ENCODE data around the gene PIBF1. TPM values are rescaled to one million over a fixed set of nuclear protein-coding genes. Genes with fewer than 3 reads are reported as not detected.

Gene PIBF1
- total RNA-seq, 1 experiment from 2014 or later, result 12.5 TPM

- no peaks in the 10 kb centered on the region for H3K27me3 Mint-ChIP-seq (ENCODE audit: unreplicated experiment)
- no TSS peak for BruUV-seq (replicated peaks)
- no peak for TF ChIP-seq CTCF (IDR thresholded peaks at IDR 0.05; ENCODE audit: unreplicated experiment)
- H3K4me1 Mint-ChIP-seq (ENCODE audit: low read depth, unreplicated experiment), result no peaks in the 10 kb centered on the region
- H3K4me3 Mint-ChIP-seq (ENCODE audit: low read depth, unreplicated experiment), result no peak overlapping the region
- CTCF ChIA-PET, result no interaction called here
- DNase-seq, result no peak
- intact Hi-C loops (cut with micrococcal nuclease; ENCODE audit: unreplicated experiment), result no loop called here
- H3K9me3 Mint-ChIP-seq (ENCODE audit: low read depth, unreplicated experiment), result no peaks in the 10 kb centered on the region
- H3K27ac Mint-ChIP-seq (ENCODE audit: unreplicated experiment), result no peak overlapping the region
- no peaks in the 10 kb centered on the region for H3K36me3 Mint-ChIP-seq (ENCODE audit: insufficient read depth, unreplicated experiment)
Measured at GRCh38 chr13:72820898-72821279, 39.0 kb downstream of the PIBF1 start.

GRCh38 chr13:72823081-72823480 is 41.1 kb downstream of the PIBF1 start:
- intact Hi-C loops (cut with micrococcal nuclease; ENCODE audit: unreplicated experiment), result no loop called here
- CTCF ChIA-PET, result no interaction called here
- no peak for TF ChIP-seq CTCF (IDR thresholded peaks at IDR 0.05; ENCODE audit: unreplicated experiment)
- H3K4me1 Mint-ChIP-seq (ENCODE audit: low read depth, unreplicated experiment), result no peaks in the 10 kb centered on the region
- H3K4me3 Mint-ChIP-seq (ENCODE audit: low read depth, unreplicated experiment), result no peak overlapping the region
- no TSS peak for BruUV-seq (replicated peaks)
- no peaks in the 10 kb centered on the region for H3K27me3 Mint-ChIP-seq (ENCODE audit: unreplicated experiment)
- DNase-seq, result no peak
- H3K9me3 Mint-ChIP-seq (ENCODE audit: low read depth, unreplicated experiment), result no peaks in the 10 kb centered on the region
- no peaks in the 10 kb centered on the region for H3K36me3 Mint-ChIP-seq (ENCODE audit: insufficient read depth, unreplicated experiment)
- H3K27ac Mint-ChIP-seq (ENCODE audit: unreplicated experiment), result no peak overlapping the region

- H3K4me1 Mint-ChIP-seq (ENCODE audit: low read depth, unreplicated experiment), result no peaks in the 10 kb centered on the region
Measured at GRCh38 chr13:72823724-72824123, 41.8 kb downstream of the PIBF1 start.

GRCh38 chr13:72834601-72835000 is 52.7 kb downstream of the PIBF1 start:
- CTCF ChIA-PET, result no interaction called here
- no peaks in the 10 kb centered on the region for H3K27me3 Mint-ChIP-seq (ENCODE audit: unreplicated experiment)
- no peak overlapping the region for H3K4me3 Mint-ChIP-seq (ENCODE audit: low read depth, unreplicated experiment)
- no peaks in the 10 kb centered on the region for H3K36me3 Mint-ChIP-seq (ENCODE audit: insufficient read depth, unreplicated experiment)
- peaks cover 9% of the 10 kb centered on the region for H3K4me1 Mint-ChIP-seq (ENCODE audit: low read depth, unreplicated experiment)
- H3K27ac Mint-ChIP-seq (ENCODE audit: unreplicated experiment), result no peak overlapping the region
- intact Hi-C loops (cut with micrococcal nuclease; ENCODE audit: unreplicated experiment), result no loop called here
- TF ChIP-seq CTCF (IDR thresholded peaks at IDR 0.05; ENCODE audit: unreplicated experiment), result no peak
- H3K9me3 Mint-ChIP-seq (ENCODE audit: low read depth, unreplicated experiment), result peaks cover 3% of the 10 kb centered on the region
- no TSS peak for BruUV-seq (replicated peaks)
- DNase-seq, result no peak

More at GRCh38 chr13:72823724-72824123, 41.8 kb downstream of the PIBF1 start:
- no peaks in the 10 kb centered on the region for H3K27me3 Mint-ChIP-seq (ENCODE audit: unreplicated experiment)
- no peaks in the 10 kb centered on the region for H3K36me3 Mint-ChIP-seq (ENCODE audit: insufficient read depth, unreplicated experiment)
- CTCF ChIA-PET, result no interaction called here
- BruUV-seq (replicated peaks), result no TSS peak
- no peak overlapping the region for H3K4me3 Mint-ChIP-seq (ENCODE audit: low read depth, unreplicated experiment)
- intact Hi-C loops (cut with micrococcal nuclease; ENCODE audit: unreplicated experiment), result no loop called here
- no peak for TF ChIP-seq CTCF (IDR thresholded peaks at IDR 0.05; ENCODE audit: unreplicated experiment)
- H3K27ac Mint-ChIP-seq (ENCODE audit: unreplicated experiment), result no peak overlapping the region
- no peak for DNase-seq
- H3K9me3 Mint-ChIP-seq (ENCODE audit: low read depth, unreplicated experiment), result no peaks in the 10 kb centered on the region

Measured in Calu3 (cell line).